ENCODE measurements around the gene SLC5A4.

Gene SLC5A4

GRCh38 chr22:32232191-32232830 is 22.8 kb downstream of the SLC5A4 start:
- DNase-seq (ENCODE audit: low read depth): no peak

- DNase-seq (ENCODE audit: low read depth): no peak
These were observed 28.6 kb downstream of the SLC5A4 start for GRCh38 chr22:32226326-32227104.

DNA sequence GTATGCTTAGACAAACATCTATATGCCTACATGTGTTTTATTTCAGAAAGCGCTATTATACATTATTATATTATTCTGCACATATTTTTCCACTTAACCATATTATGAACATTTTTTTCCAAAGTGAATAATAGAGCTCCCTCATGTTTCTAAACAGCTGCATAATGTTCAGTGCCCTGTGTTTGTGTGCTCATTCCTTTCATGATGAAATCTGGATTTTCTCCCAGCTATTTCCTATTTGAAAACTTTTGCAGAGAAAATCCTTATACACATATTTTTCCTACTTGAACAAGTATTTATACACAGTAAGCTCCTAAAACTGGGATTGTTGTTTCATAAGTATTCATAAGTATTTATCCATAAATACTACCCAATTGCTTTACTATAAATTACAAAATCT is 32.2 kb downstream of the SLC5A4 start:
- DNase-seq (ENCODE audit: low read depth): no peak

- no peak for DNase-seq (ENCODE audit: low read depth)
These were observed 36.1 kb downstream of the SLC5A4 start for GRCh38 chr22:32219026-32219425.

- DNase-seq (ENCODE audit: low read depth): no peak
These were observed 36.7 kb downstream of the SLC5A4 start for GRCh38 chr22:32218470-32218869.

- DNase-seq (ENCODE audit: low read depth): no peak
These were observed 37.7 kb downstream of the SLC5A4 start for GRCh38 chr22:32217465-32217864.

- DNase-seq (ENCODE audit: low read depth): no peak
These were observed 38.2 kb downstream of the SLC5A4 start for GRCh38 chr22:32216911-32217310.

- DNase-seq (ENCODE audit: low read depth): no peak
These were observed 44.1 kb downstream of the SLC5A4 start for GRCh38 chr22:32211011-32211410.

DNA sequence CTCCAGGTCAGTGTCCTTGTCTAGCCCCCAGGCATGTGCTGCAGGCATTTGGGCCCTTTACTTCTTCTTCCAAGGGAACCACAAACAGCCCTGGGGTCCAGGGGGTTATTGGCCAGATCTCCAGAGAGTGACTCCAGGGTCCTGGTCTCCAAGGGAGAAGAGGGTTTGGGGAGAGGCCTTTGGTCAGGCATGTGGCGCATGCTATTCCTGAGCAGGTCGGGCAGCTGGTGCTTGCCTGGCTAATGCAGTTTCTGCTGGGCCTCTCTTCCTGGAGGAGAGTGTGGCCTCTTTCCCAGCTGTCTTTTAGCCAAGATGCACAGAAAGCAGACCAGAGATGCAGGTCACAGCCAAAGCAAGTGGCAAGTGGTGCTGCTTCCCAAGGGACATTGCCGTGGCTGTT is 46.5 kb downstream of the SLC5A4 start:
- no peak for DNase-seq (ENCODE audit: low read depth)

GRCh38 chr22:32207971-32208480 is 47.1 kb downstream of the SLC5A4 start:
- no peak for DNase-seq (ENCODE audit: low read depth)

GRCh38 chr22:32206774-32207758 is 48.1 kb downstream of the SLC5A4 start:
- no peak for DNase-seq (ENCODE audit: low read depth)

DNA sequence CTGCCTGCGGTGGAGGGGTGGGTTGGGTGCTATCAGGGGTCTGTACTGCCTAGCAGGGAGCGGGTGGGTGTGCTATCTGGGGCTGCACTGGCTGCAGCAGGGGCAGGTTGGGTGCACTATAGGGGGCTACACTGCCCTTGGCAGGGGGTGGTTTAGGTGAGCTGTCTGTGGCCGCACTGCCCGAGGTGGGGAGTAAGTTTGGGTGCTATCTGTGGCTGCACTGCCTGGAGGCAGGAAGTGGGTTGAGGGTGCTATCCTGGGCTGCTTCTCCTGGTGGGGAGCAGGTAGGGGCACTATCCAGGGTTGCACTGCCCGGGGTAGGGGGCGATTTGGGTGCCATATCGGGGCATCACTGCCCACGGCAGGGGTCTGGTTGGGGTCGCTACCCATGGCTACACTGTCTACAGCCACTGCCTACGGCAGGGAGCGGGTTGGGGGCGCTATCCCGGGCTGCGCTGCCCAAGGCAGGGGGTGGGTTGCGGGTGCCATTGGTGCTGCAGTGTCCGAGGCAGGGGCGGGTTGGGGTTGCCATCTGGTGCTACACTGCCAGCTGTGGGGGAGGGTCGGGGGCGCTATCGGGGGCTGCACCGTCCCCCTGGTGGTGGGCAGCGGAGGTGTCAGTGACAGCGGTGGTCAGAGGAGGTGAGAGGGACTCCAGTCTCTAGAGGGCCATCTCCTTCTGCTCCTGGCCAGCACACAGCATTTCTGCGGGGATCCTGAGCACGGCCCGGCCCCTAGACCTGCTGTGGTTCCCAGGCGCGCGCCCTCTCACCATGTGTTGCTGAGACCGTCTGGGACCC is 49.0 kb downstream of the SLC5A4 start:
- no peak for DNase-seq (ENCODE audit: low read depth)

DNA sequence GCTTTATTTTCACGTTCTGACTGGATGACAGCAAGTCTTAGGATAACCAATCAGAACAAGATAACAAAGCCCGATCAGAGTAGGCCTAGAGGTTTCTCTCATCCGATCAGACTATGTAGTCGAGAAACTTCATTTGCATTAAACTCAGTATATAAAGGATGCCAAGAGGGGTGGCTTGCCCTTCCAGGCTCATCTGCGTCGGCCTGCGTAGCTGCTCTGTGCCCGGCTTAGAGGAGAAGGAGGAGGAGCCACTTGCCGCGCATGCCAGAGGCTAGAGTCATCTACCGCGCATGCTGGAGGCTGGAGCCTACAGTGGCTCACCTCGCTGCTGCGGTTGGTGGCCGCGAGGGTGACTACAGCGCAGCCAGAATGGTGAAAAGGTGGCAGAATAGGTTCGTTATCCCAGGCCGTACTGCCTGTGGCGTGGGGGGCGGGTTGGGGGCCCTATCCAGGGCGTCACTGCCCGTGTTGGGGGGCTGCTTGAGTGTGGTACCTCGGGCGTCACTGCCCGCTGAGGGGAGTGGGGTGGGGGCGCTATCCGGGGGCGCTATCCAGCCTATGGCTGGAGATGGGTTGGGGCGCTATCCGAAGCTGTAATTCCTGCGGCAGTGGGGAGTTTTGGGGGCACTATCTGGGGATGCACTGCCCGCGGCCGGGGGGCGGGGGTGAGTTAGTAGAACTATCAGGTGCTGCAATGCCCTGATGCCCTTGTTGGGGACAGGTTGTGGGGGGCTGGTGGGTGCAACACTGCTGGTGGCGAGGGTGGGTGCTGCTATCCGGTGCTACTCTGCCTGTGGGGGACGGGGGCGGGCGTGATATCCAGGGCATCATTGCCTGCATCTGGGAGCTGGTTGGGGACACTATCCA is 50.1 kb downstream of the SLC5A4 start, which contains the start of gene RFPL2:
Gene RFPL2 (minus strand): TSS at position 218 of the 867 bp plus-strand sequence. CDS start 2,622 bp downstream, outside the sequence.
- peak; percentile 6 for DNase-seq (ENCODE audit: low read depth)

DNA sequence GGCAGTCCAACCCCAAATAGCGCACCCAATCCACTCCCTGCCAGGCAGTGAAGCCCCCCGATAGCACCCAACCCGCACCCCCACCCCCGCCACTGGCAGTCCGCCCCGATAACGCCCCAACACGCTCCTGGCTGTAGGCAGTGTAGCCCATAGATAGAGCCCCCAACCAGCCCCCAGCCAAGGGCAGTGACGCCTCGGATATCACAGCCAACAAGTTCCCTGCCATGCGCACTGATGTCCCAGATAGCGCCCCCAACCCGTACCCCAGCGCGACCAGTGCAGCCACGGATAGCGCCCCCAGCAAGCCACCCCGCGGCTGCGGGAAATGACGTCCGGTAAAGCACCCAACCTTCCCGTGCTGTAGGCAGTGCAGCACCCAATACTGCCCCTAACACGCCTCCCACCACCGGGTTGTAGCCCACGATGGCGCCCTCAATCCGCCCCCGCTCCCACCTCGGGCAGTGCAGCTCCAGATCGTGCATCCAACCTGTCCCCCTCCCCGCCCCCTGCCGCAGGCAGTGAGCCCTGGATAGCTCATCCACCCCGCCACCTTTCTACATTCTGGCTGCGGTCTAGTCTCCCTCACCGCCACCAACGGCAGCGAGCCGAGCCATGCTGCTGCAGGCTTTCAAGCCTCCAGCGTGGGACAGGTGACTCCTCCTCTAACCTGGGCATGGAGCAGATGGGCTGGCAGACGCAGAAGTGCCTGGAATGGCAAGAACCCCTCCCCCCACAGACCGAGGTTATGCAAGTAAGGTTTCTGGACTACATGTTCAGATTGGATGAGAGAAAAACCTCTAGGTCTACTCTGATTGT is 50.9 kb downstream of the SLC5A4 start:
- no peak for DNase-seq (ENCODE audit: low read depth)

DNA sequence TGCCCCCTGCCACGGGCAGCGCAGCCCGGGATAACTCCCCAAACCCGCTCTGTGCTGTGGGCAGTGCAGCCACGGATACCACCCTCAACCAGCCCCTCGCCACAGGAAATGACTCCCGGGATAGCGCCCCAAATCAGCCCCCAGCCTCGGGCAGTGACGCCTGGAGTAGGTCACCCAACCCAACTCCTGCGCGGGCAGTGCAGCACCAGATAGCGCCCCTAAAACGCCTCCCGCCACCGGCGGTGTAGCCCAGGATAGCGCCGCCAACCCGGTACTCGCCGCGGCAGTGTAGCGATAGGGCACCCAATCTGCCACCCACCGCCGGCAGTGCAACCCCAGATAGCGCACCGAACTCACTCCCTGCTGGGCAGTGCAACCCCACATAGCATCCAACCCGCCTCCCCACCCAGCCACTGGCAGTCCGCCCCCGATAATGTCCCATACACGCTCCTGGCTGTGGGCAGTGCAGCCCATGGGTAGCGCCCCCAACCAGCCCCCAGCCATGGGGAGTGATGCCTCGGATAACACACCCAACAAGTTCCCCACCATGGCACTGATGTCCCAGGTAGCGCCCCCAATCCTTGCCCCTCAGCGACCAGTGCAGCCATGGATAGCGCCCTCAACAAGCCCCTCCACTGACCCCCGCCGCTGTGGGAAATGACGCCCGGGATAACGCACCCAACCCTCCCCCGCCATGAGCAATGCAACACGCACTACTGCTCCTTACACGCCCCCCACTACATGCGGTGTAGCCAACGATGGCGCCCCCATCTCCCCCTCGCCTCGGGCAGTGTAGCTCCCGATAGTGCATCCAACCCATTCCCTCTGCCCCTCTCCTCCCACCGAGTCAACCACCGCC is 51.7 kb downstream of the SLC5A4 start:
- no peak for DNase-seq (ENCODE audit: low read depth)

- DNase-seq (ENCODE audit: low read depth): no peak
These were observed 52.5 kb downstream of the SLC5A4 start for GRCh38 chr22:32202539-32203180.

DNA sequence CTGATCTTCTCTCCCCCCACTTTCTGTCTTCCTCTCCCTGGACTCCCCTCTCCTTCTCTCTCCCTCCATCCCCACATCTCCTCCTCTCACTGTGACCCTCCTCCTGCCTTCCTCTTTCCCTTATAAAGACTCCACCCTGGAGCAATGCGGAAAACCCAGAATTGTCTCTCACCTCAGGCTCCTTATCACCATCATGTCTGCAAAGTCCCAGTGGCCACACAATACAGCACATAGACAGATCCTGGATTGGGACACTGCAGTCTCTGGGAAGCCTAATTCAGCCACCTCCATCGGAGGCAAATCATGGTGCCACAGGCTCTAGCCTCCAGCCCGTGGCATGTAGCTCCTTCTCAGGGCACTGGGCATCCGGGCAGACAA is 53.0 kb downstream of the SLC5A4 start:
- DNase-seq (ENCODE audit: low read depth): no peak

GRCh38 chr22:32200752-32201151 is 54.4 kb downstream of the SLC5A4 start:
- DNase-seq (ENCODE audit: low read depth): no peak
